OCI-LY1 (cell line): ENCODE results near the gene ATXN7L1.

Source experiments
- EZH2 ChIP-seq: fragments of 200-600 bp; sonication (generic), shearing (Covaris generic); IDR thresholded peaks from 2 replicates; pipeline ENCODE4 v1.8.0; 2017; ENCODE audit warnings: borderline replicate concordance, mixed run types, mild to moderate bottlenecking, antibody characterized with exemption, low read length, moderate library complexity, mixed read lengths
- TF ChIP-seq, protein P1 (sequence below): fragments of 200-600 bp; sonication (generic), shearing (Covaris generic); IDR thresholded peaks from 2 replicates; pipeline ENCODE4 v1.5.1; 2017; ENCODE audit warnings: mild to moderate bottlenecking, antibody characterized with exemption, low read length, moderate library complexity, mixed read lengths

GRCh38 chr7:105638334-105638733 lies 238.1 kb downstream of the ATXN7L1 start:
- TF ChIP-seq, protein P1, sequence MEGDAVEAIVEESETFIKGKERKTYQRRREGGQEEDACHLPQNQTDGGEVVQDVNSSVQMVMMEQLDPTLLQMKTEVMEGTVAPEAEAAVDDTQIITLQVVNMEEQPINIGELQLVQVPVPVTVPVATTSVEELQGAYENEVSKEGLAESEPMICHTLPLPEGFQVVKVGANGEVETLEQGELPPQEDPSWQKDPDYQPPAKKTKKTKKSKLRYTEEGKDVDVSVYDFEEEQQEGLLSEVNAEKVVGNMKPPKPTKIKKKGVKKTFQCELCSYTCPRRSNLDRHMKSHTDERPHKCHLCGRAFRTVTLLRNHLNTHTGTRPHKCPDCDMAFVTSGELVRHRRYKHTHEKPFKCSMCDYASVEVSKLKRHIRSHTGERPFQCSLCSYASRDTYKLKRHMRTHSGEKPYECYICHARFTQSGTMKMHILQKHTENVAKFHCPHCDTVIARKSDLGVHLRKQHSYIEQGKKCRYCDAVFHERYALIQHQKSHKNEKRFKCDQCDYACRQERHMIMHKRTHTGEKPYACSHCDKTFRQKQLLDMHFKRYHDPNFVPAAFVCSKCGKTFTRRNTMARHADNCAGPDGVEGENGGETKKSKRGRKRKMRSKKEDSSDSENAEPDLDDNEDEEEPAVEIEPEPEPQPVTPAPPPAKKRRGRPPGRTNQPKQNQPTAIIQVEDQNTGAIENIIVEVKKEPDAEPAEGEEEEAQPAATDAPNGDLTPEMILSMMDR, result no peak
- no peak for TF ChIP-seq EZH2
